Measurements from ENCODE around the gene IL1RAP.

IL1RAP gene

DNA sequence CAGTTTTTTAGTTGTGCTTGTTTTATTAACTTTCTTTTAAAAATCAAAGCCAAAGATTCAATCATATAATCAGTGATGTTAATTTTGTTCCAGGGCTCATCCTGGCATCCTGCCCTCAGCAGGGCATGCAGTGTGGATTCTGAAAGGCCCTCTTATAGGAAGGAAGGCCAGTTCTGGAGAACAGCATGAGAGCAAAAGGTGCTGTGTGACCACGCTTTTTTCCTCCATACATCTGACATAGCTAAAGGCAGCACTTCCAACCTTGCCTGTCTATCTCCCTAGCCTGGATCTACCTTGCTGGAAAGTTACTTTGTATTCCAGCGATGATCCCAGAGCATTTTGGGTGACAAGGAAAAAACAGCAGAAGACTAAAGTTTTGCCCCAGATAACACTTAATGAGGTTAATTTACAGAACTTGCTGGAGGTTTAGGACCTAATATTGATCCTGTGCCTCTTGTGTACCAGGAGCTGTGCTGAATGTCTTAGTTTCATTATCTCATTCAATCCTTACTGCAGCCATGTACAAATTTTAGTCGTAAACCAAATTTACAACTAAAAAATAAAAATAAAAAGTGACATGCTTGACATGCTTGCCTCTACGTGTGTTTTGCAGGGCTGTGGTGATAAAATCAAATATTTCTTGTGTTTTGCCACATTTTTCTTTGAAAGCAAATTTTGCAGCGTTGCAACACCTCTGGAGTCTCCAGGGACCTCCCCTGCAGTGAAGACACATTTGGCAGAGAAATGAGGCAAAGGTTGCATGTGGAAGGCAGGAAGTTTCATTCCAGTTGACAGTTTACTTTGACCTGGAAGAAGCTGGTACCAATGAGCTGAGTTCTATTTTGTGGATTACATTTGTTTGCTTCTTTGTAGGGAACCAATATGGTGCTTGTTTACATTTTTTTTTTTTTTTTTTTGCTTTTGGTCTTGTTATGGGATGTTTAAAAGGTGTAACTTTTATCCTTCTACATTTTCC is 13.2 kb downstream of the IL1RAP start:
- no peak for DNase-seq (ENCODE audit: low spot score)
- TF ChIP-seq, protein P1, sequence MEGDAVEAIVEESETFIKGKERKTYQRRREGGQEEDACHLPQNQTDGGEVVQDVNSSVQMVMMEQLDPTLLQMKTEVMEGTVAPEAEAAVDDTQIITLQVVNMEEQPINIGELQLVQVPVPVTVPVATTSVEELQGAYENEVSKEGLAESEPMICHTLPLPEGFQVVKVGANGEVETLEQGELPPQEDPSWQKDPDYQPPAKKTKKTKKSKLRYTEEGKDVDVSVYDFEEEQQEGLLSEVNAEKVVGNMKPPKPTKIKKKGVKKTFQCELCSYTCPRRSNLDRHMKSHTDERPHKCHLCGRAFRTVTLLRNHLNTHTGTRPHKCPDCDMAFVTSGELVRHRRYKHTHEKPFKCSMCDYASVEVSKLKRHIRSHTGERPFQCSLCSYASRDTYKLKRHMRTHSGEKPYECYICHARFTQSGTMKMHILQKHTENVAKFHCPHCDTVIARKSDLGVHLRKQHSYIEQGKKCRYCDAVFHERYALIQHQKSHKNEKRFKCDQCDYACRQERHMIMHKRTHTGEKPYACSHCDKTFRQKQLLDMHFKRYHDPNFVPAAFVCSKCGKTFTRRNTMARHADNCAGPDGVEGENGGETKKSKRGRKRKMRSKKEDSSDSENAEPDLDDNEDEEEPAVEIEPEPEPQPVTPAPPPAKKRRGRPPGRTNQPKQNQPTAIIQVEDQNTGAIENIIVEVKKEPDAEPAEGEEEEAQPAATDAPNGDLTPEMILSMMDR (IDR thresholded peaks at IDR 0.05; ENCODE audit: extremely low read depth, insufficient read depth, missing control alignments): no peak
- in situ Hi-C loops (cut with MboI; ENCODE audit: low pct_unique_long_range_greater_than_20kb, low sequenced_read_pairs, unreplicated experiment): no loop called here

DNA sequence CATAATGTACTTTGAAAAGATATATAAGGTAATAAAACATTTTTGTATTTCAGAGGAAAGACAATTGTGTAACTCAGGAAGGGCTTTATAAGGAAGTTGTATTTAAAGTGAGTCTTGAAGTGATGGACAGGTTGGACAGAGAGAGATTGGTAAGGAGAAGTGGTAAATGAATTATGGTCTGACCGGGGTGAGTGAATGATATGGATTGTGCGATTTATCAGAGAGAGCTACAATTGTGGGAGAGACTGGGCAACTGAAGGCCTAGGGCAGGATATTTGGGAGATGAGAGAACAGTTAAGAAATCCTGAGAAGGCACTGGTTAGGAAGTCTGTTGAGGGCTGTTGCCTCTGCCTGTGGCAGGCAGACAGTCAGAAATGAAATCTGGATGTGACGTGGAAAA is 14.8 kb downstream of the IL1RAP start:
- TF ChIP-seq, protein P1 (IDR thresholded peaks at IDR 0.05; ENCODE audit: extremely low read depth, insufficient read depth, missing control alignments): no peak
- in situ Hi-C loops (cut with MboI; ENCODE audit: low pct_unique_long_range_greater_than_20kb, low sequenced_read_pairs, unreplicated experiment): no loop called here
- DNase-seq (ENCODE audit: low spot score): no peak

DNA sequence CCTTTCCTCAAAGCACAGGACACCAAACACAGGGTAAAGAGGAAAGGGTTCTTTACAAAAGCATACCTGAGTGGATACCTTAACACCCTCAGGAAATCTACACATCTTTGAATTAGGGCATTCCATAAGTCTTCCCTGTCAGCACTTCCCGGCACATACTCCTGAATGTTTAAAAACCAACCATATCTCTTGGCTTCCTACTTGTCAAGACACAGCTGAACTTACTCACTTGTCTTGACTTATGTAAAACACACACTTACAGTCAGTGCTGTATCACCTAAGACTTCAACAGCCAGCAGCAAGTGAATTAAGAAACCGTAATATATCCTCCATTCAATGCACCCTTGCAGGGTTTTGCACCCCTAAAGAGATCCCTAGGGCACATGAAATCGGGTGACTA is 17.5 kb downstream of the IL1RAP start:
- no peak for DNase-seq (ENCODE audit: low spot score)
- TF ChIP-seq, protein P1 (IDR thresholded peaks at IDR 0.05; ENCODE audit: extremely low read depth, insufficient read depth, missing control alignments): no peak
- in situ Hi-C loops (cut with MboI; ENCODE audit: low pct_unique_long_range_greater_than_20kb, low sequenced_read_pairs, unreplicated experiment): no loop called here

DNA sequence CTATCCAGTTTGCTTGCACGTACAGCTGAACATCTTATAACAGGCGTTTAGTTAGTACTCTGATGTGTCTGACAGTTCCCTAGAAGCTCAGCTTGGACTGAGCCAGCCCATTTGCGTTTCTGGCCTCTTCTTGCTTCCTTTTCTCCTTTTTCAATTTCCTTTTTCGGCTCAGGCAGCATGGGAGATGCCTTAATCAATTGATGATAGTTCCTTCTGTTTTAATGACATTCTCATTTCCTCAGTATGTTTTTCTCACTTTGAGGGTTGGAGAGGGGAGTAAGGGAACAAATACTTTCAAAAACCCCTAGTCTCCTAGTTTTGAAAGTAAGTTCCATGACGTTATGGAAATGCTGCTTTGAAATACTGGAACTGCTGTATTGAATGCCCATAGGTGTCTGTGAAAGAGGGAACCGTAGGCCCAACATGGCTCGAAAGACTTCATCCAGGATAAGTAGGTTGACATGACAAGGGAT is 18.9 kb downstream of the IL1RAP start:
- TF ChIP-seq, protein P1 (IDR thresholded peaks at IDR 0.05; ENCODE audit: extremely low read depth, insufficient read depth, missing control alignments): no peak
- in situ Hi-C loops (cut with MboI; ENCODE audit: low pct_unique_long_range_greater_than_20kb, low sequenced_read_pairs, unreplicated experiment): no loop called here
- no peak for DNase-seq (ENCODE audit: low spot score)

DNA sequence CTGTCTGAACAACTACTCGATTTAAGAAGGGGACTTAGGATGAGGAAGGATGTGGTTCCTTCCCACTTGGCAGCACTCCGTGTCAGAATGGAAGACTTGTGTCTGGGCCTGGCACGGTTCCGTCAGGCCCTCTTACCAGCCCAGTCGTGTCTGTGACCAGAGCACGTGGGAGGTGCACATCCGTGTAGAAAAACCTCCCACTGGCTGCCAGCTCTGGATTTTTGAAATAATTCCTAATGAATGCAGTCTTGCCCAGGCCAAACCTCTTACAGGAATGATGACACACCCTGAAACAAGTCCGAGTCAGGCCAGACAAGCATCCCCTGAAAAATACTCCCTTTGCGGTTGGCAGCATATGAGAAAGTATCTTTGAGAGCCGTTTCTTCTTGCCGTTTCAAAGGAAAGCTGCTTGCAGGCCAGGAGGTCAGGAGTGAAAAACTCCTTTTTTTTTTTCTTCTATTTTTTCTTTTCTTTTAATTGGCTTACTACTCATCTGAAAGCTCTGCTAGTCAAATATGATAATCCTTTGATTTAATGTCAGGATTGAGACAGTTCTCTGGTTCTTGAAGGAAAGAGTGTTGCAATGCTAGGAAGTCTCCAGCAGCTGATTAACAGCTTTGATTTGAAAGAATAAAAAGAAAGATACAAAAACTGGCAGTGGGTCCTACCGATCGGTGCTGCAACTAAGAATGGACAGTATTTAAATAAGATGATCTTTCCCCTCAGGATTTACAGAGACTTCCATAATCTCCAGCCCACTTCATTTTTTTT is 19.8 kb downstream of the IL1RAP start:
- no peak for DNase-seq (ENCODE audit: low spot score)
- in situ Hi-C loops (cut with MboI; ENCODE audit: low pct_unique_long_range_greater_than_20kb, low sequenced_read_pairs, unreplicated experiment): no loop called here
- TF ChIP-seq, protein P1 (IDR thresholded peaks at IDR 0.05; ENCODE audit: extremely low read depth, insufficient read depth, missing control alignments): no peak

DNA sequence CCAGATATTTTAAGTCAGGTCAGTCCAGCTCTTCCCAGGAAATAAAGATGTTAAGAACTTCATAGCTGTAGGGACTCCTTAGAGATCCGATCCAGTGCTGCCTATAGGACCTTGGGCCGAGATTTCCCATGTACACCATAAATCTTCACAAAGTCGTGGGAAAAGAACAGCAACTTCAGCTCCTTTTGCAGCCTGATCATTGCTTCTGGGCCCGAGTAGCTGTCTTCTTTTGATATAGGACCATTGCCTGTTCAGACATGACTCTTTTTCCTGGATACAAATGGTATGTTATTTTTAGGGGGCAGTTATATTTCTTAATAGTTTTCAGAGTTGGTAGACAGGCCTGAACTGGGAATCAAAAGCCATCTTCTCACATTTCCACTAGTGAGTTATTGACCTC is 20.5 kb downstream of the IL1RAP start:
- in situ Hi-C loops (cut with MboI; ENCODE audit: low pct_unique_long_range_greater_than_20kb, low sequenced_read_pairs, unreplicated experiment): no loop called here
- TF ChIP-seq, protein P1 (IDR thresholded peaks at IDR 0.05; ENCODE audit: extremely low read depth, insufficient read depth, missing control alignments): no peak
- DNase-seq (ENCODE audit: low spot score): no peak
